NT2/D1 (cell line): Measurements from ENCODE around the gene MAP1LC3A.

ENCODE experiments used
- YY1 ChIP-seq: IDR thresholded peaks from 2 replicates; pipeline ENCODE4 v1.6.1; 2011; ENCODE audit not compliant: insufficient read length, insufficient read depth
- ZNF274 ChIP-seq: IDR thresholded peaks from 2 replicates; pipeline ENCODE4 v1.6.1; 2011; ENCODE audit warnings: mild to moderate bottlenecking, low read depth, low read length

GRCh38 chr20:34535301-34535840, 23.1 kb upstream of the MAP1LC3A start:
- no peak for TF ChIP-seq YY1
- no peak for TF ChIP-seq ZNF274
